NAMALWA (cell line): ENCODE data around the gene VGF.
"Not testable (repeated sequence)": the region's sequence is repeated elsewhere in the genome, so short reads cannot be mapped to it uniquely, and the experiment has no call there.

Source experiments
- DNase-seq: peaks from one replicate; pipeline ENCODE4 v3.0.0-alpha.2; 2015; ENCODE audit warnings: low spot score

Gene VGF

DNA sequence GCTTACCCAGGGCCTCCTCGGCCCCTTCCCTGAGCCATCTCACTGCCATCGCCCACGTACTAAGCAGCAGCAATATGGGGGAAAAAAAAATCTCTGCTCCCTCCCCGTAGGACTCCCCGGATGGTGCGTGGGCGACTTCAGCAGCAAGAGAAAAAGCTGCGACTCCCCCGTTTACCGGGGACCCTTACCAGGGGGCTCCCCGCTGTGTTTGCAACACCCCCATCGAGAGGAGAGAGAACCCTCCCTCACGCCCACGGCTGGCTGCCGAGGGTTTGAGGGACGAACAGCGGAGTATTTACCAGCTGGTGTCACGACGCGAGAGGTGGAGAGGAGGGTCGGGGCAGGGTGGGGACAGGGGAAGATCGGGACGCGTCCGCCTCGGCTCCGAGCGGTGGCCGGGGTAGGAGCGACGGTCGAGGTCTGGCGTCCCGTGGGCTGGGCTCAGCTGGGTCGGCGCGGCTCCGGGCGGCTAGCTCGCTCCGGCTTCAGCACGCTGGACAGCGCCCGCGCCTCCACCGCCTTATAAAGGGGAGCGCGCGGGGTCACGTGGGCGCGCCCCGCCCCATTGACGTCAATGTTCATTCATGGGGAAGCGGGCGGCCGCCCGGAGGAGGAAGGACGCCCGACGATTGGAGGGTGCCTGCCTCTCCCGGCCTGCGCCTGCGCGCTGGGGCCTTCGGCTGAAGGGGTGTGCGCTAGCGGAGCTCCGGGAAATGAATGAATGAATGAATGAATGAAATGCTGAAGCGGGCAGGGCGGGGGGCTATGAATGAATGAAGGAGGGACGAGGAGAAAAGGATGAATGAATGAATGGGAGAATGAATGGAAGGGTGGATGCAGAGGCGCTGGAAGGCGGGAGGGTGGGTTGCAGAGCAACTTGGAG is at the start of gene VGF:
Gene VGF (minus strand): TSS at position 495 of the 883 bp plus-strand sequence. CDS start 726 bp downstream, outside the sequence.
- peak; percentile 89 for DNase-seq

GRCh38 chr7:101212014-101212413 is 46.6 kb upstream of the VGF start:
- DNase-seq, result no peak

GRCh38 chr7:101211501-101211900 is 46.1 kb upstream of the VGF start:
- no peak for DNase-seq

DNA sequence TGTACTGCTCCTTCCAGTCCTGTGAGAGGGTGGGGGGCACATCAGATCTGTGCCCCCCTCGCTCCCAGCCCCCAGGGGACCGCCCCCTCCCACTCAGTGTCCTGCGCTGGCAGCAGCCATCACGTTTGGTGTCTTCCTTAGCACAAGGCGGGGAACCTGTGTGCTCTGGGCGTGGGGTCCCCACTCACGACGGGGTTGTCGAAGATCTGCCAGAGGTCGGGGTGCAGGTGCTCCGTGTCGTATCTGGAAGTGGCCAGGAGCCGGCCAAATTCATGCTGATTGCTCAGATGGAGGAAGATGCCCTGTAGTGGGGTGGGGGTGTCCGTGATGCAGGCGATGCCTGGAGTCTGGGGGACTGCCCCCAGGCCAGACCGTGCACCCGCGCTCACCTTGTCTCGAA is 44.8 kb upstream of the VGF start:
- DNase-seq, result no peak

GRCh38 chr7:101208794-101209193 is 43.4 kb upstream of the VGF start:
- no peak for DNase-seq

GRCh38 chr7:101207459-101207858 is 42.1 kb upstream of the VGF start:
- DNase-seq, result no peak

GRCh38 chr7:101206665-101207042 is 41.3 kb upstream of the VGF start:
- DNase-seq, result no peak

DNA sequence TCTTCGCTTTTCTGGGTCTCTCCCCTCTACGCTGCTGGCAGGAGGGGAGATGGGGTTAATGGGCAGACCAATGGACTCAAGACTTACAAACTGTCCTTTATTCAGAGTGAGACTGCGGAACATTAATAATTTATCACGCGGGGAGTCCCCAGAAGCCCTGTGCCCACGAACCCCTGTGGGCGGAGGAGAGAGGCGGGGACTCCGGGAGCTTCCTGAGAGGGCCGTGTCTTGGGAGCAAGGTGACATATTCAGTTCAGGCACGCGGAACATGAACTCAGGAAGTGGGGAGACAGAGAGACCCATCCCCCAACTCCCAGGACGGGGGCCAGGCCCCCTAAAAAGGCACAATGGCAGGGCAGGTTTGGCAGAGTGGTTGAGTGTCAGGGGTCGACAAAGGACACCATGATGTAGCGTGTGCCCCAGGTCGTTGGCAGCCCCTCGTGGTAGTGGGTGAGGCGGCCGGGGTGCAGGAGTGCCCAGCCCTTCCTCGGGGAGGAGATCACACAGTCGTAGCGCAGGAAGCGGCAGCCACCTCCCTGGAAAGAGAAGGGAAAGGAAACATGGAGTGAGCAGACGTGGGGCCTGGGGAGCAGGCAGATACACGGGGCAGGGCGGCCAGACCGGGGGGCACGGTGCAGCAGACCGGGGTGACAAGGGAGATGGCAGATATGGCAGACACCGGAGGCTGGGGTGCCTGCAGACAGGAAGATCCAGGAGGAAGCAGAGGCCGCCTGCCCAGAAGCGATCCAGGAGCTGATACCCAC is 40.7 kb upstream of the VGF start:
- DNase-seq, result no peak

- not testable (repeated sequence) for DNase-seq
Observed at GRCh38 chr7:101203740-101204738, 38.7 kb upstream of the VGF start.

DNA sequence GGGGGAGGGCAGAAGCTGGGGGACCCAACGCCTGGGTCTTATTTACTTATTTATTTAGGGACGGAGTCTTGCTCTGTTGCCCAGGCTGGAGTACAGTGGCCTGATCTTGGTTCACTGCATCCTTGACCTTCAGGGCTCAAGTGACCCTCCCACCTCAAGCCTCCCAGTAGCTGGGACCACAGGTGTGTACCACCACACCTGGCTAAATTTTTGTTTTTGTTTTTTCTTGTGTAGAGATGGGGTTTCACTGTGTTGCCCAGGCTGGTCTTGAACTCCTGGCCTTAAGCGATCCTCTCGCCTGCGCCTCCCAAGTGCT is 37.2 kb upstream of the VGF start:
- no peak for DNase-seq

GRCh38 chr7:101201695-101202602 is 36.6 kb upstream of the VGF start:
- DNase-seq, result no peak

DNA sequence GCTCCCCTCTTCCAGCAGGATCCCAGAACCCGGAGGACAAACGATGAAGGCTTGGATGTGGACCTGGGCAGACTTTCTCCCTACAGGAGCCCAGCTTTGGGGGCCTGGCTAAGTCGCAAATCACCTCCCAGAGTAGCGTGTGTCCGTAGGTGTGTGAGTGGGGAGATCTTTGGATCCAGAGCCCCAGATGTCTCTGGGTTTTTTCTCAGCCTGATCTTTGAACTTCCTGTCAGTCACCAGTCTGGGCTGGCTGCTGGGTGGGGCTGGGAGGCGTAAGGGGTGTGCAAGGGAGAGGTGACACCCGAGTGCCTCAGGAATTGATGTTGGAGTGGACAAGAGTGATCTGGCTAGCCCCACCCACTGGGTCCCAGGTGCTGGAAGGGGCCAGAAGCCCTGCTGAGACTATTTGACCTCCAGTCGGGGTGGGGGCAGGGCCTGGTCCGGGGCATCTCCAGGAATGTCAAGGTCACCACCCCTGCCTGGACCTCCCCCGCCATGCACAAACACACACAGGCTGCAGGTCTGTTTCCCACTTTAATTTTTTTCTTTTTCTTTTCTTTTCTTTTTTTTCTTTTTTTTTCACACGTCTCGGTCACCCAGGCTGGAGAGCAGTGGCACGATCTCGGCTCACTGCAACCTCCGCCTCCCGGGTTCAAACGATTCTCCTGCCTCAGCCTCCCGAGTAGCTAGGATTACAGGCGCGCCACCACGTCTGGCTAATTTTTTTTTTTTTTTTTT is 35.7 kb upstream of the VGF start, which contains the start of gene MOGAT3:
Gene MOGAT3 (minus strand): TSS at position 175 of the 738 bp plus-strand sequence. CDS start 182 bp downstream, outside the sequence.
- no peak for DNase-seq

DNA sequence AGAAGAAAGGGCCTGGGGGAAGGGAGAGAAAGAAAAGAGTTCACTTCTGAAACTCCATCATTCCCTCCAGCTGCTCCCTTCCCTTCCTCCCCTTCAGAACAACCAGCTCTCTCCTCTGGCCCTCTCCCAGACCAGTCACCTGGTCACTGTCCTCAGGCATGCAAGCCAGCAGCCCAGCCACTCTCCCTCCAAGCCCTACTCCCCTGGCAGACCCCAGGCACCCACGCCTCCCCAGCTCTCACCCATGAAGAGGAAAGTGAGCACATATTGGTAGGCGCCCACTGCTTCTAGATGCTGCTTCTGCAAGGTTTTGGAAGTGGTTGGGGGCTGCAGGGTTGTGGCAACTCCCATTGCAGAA is 35.1 kb upstream of the VGF start:
- no peak for DNase-seq

DNA sequence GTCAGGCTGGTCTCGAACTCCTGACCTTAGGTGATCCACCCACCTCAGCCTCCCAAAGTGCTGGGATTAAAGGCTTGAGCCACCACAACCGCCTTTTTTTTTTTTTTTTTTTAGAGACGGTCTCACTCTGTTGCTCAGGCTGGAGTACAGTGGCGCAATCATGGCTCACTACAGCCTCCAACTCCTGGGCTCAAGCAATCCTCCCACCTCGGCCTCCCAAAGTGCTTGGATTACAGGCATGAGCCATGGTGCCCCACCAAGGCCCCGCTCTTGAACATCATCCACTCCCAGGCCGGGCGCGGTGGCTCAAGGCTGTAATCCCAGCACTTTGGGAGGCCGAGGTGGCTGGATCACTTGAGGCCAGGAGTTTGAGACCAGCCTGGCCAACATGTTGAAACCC is 34.2 kb upstream of the VGF start:
- not testable (repeated sequence) for DNase-seq

DNA sequence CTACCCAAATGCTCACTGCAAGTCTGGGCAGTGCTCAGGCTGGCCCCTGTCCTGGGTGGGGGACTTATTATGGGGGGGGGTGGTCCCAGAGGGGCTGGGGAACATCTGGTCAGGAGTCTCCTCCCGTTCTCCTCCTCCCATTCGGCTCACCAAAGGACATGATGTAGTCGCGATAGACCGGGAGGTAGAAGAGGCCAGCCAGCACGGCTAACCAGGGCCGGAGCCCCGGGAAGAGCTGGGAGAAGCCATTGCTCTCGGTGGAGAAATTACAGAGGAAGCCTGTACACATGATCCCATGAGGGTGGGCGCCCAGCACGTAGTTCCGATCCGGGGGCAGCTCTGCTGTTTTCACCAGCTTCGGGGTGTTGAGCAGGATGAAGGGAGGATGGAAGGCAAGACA is 33.1 kb upstream of the VGF start:
- DNase-seq, result no peak

DNA sequence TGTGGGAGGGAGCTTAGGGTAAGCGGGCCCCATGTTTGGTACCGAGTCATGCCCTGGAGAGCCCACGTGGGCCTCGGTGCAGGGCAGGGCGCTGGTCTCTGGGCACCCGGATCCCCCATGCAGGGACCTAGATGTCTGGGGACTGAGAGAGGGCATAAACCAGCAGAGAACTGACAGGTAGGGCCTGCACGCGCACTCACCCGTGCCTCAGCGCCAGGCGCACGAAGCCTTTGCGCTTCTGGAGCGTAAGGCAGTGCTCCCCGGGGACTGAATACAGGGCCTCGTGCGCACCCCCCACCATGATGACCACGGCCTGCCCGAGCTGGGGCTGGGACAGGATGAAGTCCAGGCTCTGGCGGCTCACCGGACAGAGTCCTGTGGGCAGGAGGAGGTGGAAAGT is 32.6 kb upstream of the VGF start:
- no peak for DNase-seq

- no peak for DNase-seq
Observed at GRCh38 chr7:101195884-101196283, 30.5 kb upstream of the VGF start.

GRCh38 chr7:101189109-101189508 is 23.7 kb upstream of the VGF start:
- DNase-seq, result no peak

DNA sequence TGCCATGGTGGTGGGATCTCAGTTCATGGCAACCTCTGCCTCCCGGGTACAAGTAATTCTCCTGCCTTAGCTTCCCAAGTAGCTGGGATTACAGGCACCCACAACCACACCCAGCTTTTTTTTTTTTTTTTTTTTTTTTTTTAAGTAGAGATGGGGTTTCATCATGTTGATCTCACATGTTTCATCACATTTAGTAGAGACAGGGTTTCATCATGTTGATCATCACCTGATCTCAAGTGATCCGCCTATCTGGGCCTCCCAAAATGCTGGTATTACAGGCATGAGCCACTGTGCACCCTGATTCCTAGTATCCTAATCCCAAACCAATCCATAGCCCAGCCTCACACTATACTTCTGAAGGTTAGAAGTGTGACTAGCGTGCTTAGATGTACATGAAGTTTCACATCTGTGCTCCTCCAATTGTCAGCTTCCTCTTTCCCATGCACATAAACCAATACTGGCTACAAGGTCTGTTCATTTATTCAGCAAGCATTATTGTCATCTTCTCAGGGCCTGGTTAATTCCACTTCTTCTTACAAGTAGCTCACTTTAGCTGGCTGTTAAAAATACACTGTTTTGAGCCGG is 21.6 kb upstream of the VGF start:
- peak; percentile 52 for DNase-seq

- no peak for DNase-seq
Observed at GRCh38 chr7:101186194-101186593, 20.8 kb upstream of the VGF start.
